ENCODE results near the gene SPATA3. TPM values are rescaled to one million over a fixed set of nuclear protein-coding genes. Genes with fewer than 3 reads are reported as not detected.

The SPATA3 gene
- total RNA-seq, 1 donor from 2014 or later: not detected

GRCh38 chr2:230990131-230990898, 5.6 kb upstream of the SPATA3 start:
- Mint-ChIP-seq H3K27ac (ENCODE audit: unreplicated experiment) (no peak overlapping the region), H3K9me3 (ENCODE audit: unreplicated experiment) (peaks cover 6% of the 10 kb centered on the region), H3K36me3 (ENCODE audit: low read depth, unreplicated experiment) (no peaks in the 10 kb centered on the region), H3K4me3 (ENCODE audit: unreplicated experiment) (no peak overlapping the region), H3K27me3 (ENCODE audit: low read depth, unreplicated experiment) (peaks cover 40% of the 10 kb centered on the region), H3K4me1 (ENCODE audit: low read depth, unreplicated experiment) (peaks cover 2% of the 10 kb centered on the region)
- Histone ChIP-seq H3K4me3 (ENCODE audit: insufficient read depth, low read depth, low read length) (no peak overlapping the region), H3K27ac (ENCODE audit: low read depth, low read length) (no peak overlapping the region), H4K20me1 (ENCODE audit: insufficient read depth, low read length) (no peaks in the 10 kb centered on the region), H3K4me2 (ENCODE audit: low read length) (no peak overlapping the region), H3K27me3 (ENCODE audit: insufficient read depth, low read length) (peaks cover 24% of the 10 kb centered on the region), H3K36me3 (ENCODE audit: insufficient read depth, low read length) (no peaks in the 10 kb centered on the region), H3K79me2 (ENCODE audit: insufficient read depth, low read length) (no peaks in the 10 kb centered on the region), H2AFZ (ENCODE audit: low read depth, low read length) (no peak overlapping the region), H3K4me1 (ENCODE audit: insufficient read depth, low read length) (peaks cover 4% of the 10 kb centered on the region), H3K9ac (ENCODE audit: low read length) (no peak overlapping the region), H3K9me3 (ENCODE audit: insufficient read depth, low read depth, low read length) (no peaks in the 10 kb centered on the region)
- DNase-seq (ENCODE audit: low read depth) (no peak), FAIRE-seq (no peak)
- no peak for TF ChIP-seq CTCF (IDR thresholded peaks at IDR 0.05; ENCODE audit: insufficient read depth, low read depth, low read length)
- TF ChIP-seq EZH2 (IDR thresholded peaks at IDR 0.05; ENCODE audit: insufficient read depth, low read length): peak; percentile 43

- Mint-ChIP-seq H3K36me3 (ENCODE audit: low read depth, unreplicated experiment) (no peaks in the 10 kb centered on the region), H3K27ac (ENCODE audit: unreplicated experiment) (no peak overlapping the region), H3K4me1 (ENCODE audit: low read depth, unreplicated experiment) (no peaks in the 10 kb centered on the region), H3K4me3 (ENCODE audit: unreplicated experiment) (no peak overlapping the region), H3K9me3 (ENCODE audit: unreplicated experiment) (peaks cover 6% of the 10 kb centered on the region), H3K27me3 (ENCODE audit: low read depth, unreplicated experiment) (peaks cover 36% of the 10 kb centered on the region)
- Histone ChIP-seq H4K20me1 (ENCODE audit: insufficient read depth, low read length) (no peaks in the 10 kb centered on the region), H3K36me3 (ENCODE audit: insufficient read depth, low read length) (no peaks in the 10 kb centered on the region), H3K4me1 (ENCODE audit: insufficient read depth, low read length) (peaks cover 4% of the 10 kb centered on the region), H2AFZ (ENCODE audit: low read depth, low read length) (no peak overlapping the region), H3K27me3 (ENCODE audit: insufficient read depth, low read length) (peaks cover 26% of the 10 kb centered on the region), H3K4me2 (ENCODE audit: low read length) (no peak overlapping the region), H3K9me3 (ENCODE audit: insufficient read depth, low read depth, low read length) (no peaks in the 10 kb centered on the region), H3K79me2 (ENCODE audit: insufficient read depth, low read length) (no peaks in the 10 kb centered on the region), H3K9ac (ENCODE audit: low read length) (no peak overlapping the region), H3K4me3 (ENCODE audit: insufficient read depth, low read depth, low read length) (no peak overlapping the region), H3K27ac (ENCODE audit: low read depth, low read length) (no peak overlapping the region)
- DNase-seq (ENCODE audit: low read depth) (no peak), FAIRE-seq (no peak)
- TF ChIP-seq CTCF (IDR thresholded peaks at IDR 0.05; ENCODE audit: insufficient read depth, low read depth, low read length): no peak
- no peak for TF ChIP-seq EZH2 (IDR thresholded peaks at IDR 0.05; ENCODE audit: insufficient read depth, low read length)
These were observed 5.1 kb upstream of the SPATA3 start for GRCh38 chr2:230990899-230991150.

GRCh38 chr2:230991598-230991997, 4.3 kb upstream of the SPATA3 start:
- TF ChIP-seq EZH2 (IDR thresholded peaks at IDR 0.05; ENCODE audit: insufficient read depth, low read length): no peak
- no peak for TF ChIP-seq CTCF (IDR thresholded peaks at IDR 0.05; ENCODE audit: insufficient read depth, low read depth, low read length)
- H3K79me2 ChIP-seq (ENCODE audit: insufficient read depth, low read length): no peaks in the 10 kb centered on the region
- H3K9me3 Mint-ChIP-seq (ENCODE audit: unreplicated experiment): peaks cover 6% of the 10 kb centered on the region
- no peak overlapping the region for H3K9ac ChIP-seq (ENCODE audit: low read length)
- no peaks in the 10 kb centered on the region for H3K4me1 Mint-ChIP-seq (ENCODE audit: low read depth, unreplicated experiment)
- H3K36me3 ChIP-seq (ENCODE audit: insufficient read depth, low read length): no peaks in the 10 kb centered on the region
- no peak overlapping the region for H2AFZ ChIP-seq (ENCODE audit: low read depth, low read length)
- FAIRE-seq: no peak
- no peaks in the 10 kb centered on the region for H3K9me3 ChIP-seq (ENCODE audit: insufficient read depth, low read depth, low read length)
- no peak overlapping the region for H3K4me3 ChIP-seq (ENCODE audit: insufficient read depth, low read depth, low read length)
- no peak for DNase-seq (ENCODE audit: low read depth)
- H3K4me2 ChIP-seq (ENCODE audit: low read length): no peak overlapping the region
- H4K20me1 ChIP-seq (ENCODE audit: insufficient read depth, low read length): no peaks in the 10 kb centered on the region
- peaks cover 4% of the 10 kb centered on the region for H3K4me1 ChIP-seq (ENCODE audit: insufficient read depth, low read length)
- no peak overlapping the region for H3K4me3 Mint-ChIP-seq (ENCODE audit: unreplicated experiment)
- H3K27ac ChIP-seq (ENCODE audit: low read depth, low read length): no peak overlapping the region
- peaks cover 26% of the 10 kb centered on the region for H3K27me3 ChIP-seq (ENCODE audit: insufficient read depth, low read length)
- peaks cover 38% of the 10 kb centered on the region for H3K27me3 Mint-ChIP-seq (ENCODE audit: low read depth, unreplicated experiment)
- H3K27ac Mint-ChIP-seq (ENCODE audit: unreplicated experiment): no peak overlapping the region
- no peaks in the 10 kb centered on the region for H3K36me3 Mint-ChIP-seq (ENCODE audit: low read depth, unreplicated experiment)

All from astrocyte (in vitro differentiated cells and primary cell).